Activated gamma-delta T cell (primary cell): Measurements from ENCODE around the gene ZSCAN18.

Experiments used
- DNase-seq: peaks from one replicate; lab custom pipeline; 2025; lab: John Stamatoyannopoulos, UW

ZSCAN18 gene

DNA sequence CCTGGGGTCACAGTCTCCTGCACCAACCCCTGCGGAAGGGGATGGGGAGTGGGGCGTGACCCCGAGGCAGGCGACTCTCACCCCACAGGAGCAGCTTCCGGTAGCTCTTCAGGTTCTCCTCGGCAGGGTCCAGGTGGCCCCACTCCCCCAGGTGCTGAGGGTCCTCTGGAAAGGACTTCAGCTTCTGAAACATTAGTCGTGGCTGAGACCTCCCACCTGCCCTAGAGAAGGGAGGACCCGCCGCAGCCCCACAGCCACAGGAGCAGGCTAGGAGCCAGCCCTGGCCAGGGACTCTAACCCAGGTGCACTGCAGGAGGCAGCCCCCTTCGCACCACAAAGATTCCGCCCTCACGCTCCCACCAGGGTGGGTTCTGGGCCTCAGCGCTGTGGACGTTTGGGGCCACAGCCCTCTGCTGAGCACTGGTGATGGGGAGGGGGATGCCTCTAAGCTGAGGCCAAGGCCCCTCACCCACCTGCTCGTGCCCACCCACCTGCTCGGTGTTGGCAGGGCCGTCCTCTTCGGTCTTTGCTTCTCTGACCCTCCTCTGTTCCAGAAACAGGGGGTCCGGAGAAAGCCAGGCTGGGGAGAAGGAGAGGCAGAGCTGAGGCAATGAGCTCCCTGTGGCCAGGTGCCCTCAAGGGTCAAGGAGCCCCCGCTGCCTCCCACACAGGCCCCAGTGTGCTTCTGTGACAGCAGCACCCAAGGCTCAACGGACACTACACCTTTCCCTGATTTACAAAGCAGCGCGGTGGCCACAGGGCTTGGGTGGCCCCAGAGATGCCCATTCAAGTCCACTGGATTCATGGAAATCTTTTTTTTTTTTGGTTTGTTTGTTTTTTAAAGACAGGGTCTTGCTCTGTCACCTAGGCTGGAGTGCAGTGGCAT, 11.0 kb downstream of the ZSCAN18 start:
- DNase-seq: no peak

DNA sequence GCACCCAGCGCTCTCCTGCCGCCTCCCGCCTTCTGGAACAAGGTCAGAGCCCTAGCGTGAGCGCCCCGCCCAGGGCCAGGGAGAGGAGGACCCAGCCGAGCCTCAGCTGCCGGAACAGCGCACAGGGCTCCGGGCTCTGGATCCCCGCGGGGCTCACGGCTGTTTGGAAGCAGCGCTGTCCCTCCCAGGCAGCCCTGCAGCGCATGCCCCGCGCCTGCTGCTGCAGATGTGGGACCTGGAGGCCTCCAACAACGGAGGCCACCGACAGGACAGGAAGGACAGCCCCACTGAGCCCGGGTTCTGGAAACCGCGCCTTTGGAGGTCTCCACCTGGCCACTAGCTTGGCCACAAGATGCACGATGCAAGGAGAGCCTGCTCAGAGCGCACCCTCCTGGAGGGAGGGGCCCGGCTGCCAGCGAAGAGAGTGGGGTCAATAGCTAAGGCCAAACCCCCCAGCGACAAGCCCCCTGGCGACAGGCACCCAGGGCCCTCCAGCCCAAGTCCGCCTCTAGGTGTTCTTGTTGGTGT, 12.6 kb downstream of the ZSCAN18 start:
- DNase-seq: no peak

DNA sequence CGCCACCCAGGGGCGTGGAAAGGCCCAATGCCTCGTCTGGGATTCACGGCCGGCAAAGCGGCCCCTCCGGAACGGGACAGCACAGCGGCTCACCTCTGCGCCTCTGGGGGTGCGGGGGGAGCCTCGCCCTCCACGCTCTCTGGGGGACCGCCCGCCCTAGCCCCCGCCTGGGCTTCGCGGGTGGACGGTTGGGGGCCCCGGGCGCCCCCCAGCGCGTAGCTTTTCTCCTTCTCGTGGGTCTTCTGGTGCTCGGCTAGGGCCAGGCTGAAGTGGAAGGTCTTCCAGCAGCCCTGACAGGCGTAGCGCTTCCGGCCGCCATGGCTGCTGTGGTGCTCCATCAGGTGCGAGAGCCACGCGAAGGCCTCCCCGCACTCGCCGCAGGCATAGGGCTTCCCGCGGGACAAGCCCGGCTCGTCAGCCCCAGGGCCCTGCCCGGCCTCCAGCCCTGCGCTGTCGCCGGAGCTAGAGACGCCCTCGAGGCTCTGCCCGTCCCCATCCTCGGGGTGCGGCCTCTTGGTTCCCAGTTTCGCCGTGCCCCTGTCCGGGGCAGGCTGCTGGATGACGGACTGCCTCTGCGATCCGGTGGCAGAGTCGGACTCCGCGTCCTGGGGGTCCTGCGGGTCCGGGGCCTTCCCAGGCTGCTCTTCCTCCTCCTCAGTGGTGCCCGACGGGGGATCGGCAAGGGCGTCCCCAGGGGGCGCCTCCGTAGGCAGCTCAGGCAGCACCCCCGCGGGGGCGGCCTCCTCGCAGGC, 13.3 kb downstream of the ZSCAN18 start:
- no peak for DNase-seq

DNA sequence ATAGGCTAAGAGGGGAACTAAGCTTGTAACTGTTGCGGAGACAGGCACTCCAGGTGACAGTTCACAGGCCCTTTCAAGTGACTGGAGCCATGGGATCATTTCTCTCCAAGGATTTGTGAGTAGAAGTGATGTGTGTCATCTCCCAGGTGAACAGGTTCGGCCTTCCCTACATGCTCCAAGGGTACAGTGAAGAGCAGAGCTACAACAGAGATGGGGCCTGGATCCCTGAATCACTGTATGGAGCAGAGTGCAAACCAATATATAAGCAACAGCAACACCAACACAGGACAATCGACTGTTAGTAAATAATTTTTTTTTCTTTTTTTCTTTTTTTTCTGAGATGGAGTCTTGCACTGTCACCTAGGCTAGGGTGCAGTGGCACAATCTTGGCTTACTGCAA, 15.0 kb downstream of the ZSCAN18 start:
- no peak for DNase-seq

DNA sequence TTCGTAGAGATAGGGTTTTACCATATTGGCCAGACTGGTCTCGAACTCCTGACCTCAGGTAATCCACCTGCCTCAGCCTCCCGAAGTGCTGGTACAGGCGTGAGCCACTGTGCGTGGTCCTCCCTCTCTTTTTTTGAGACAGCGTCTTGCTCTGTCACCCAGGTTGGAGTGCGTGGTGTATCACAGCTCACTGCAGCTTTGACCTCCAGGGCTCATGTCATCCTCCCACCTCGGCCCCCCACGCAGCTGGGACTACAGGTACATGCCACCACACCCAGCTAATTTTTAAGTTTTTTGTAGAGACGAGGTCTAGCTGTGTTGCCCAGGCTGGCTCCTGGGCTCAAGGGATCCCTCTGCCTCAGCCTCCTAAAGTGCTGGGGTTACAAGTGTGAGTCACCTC, 18.2 kb downstream of the ZSCAN18 start:
- no peak for DNase-seq

- no peak for DNase-seq
Observed at GRCh38 chr19:58067240-58067912, 30.7 kb downstream of the ZSCAN18 start.

- DNase-seq: no peak
Observed at GRCh38 chr19:58063712-58064111, 34.3 kb downstream of the ZSCAN18 start.

- no peak for DNase-seq
Observed at GRCh38 chr19:58060231-58060630, 37.8 kb downstream of the ZSCAN18 start.

- DNase-seq: no peak
Observed at GRCh38 chr19:58059671-58060078, 38.4 kb downstream of the ZSCAN18 start.

GRCh38 chr19:58059003-58059670, 38.9 kb downstream of the ZSCAN18 start, which contains the start of gene ZNF135:
Gene ZNF135 (plus strand): TSS chr19:58059282. CDS start chr19:58060003, 721 bp downstream.
- DNase-seq: no peak

- DNase-seq: no peak
Observed at GRCh38 chr19:58058467-58058866, 39.6 kb downstream of the ZSCAN18 start.

DNA sequence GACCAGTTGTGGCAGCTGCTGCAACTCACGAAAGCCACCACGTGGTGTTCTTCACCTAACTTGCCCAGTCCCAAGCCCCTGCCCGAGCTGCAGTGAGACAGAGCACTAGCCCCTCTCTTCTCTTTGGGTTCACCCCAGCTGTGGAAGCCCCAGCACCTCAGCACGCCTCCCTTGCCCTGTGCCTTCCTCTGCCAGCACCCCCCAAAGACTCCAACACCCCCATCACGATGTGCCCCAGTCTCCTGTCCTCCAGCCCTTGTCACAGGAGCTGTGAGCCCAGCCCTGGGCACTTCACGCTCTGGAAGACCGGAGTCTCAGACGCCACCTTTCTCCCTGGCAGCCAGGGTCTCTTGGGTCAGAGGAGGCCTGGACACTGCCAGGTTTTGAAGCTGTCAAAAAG, 41.2 kb downstream of the ZSCAN18 start:
- no peak for DNase-seq

GRCh38 chr19:58056261-58056660, 41.8 kb downstream of the ZSCAN18 start:
- DNase-seq: no peak

DNA sequence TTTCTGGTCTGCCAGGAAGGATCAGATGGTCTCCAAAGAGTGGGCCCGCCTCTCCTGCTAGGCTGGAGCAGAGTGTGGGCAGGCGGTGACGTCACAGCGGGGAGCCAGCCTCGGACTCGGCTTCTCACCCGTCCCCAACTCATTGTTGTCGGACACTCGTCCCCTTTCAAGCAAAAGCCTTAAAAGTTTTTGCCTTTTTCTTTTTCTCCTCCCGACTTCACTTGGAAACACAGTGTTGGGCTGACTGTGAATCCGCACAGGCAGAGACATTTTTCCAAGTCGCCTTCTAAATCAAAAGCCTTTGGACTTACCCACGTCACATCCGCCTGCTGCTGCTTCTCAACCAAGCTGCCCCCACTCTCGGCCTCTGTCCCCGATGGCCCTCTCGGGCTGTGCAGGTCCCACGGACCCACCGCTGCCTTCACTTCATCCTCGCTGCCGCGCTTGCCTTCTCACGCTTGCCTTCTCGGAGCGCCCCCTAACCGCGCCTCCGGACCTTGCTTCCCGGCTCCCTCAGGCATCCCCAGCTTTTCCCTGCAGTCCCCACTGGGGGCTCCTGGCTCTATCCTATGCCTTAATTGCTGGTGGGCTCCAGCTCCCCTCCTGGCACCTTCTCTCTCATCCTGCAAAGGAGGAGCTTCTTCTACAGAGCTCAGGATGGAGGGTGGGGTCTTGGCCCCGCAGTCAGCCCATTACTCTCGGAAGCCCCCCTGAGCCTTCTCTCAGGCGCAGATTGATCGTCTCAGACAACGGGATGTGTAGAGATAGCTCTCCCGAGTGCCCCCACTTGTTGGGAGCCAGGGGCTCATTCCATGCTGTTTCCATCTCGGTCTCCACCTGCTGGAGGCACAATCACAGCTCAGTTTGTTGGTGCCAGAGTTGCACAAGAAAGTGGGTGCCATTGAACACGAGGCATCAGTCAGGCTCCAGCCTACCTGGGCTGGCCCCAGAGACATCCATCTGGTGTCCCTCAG, 42.8 kb downstream of the ZSCAN18 start:
- no peak for DNase-seq

DNA sequence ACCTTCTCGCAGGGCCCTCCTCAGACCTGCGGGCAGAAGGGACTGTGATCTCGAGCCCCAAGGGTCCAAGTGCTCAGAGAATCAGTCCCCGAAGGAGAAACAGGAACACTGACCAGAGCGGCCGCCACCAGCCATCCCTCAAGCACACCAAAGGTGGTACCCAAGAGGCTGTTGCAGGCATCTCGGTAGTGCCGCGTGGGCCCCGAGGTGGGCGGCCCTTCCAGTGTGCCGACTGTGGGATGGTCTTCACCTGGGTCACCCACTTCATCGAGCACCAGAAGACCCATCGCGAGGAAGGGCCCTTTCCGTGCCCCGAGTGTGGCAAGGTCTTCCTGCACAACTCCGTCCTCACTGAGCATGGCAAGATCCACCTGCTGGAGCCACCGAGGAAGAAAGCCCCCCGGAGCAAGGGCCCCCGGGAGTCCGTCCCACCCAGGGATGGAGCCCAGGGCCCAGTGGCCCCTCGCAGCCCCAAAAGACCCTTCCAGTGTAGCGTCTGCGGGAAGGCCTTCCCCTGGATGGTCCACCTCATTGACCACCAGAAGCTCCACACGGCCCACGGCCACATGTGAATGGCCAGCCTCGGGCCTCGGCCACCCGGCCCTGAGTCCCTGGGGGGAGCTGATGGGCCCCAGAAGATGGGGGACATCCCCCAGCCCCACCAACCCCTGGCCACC, 44.4 kb downstream of the ZSCAN18 start:
- DNase-seq: no peak

GRCh38 chr19:58052256-58052655, 45.8 kb downstream of the ZSCAN18 start:
- no peak for DNase-seq

DNA sequence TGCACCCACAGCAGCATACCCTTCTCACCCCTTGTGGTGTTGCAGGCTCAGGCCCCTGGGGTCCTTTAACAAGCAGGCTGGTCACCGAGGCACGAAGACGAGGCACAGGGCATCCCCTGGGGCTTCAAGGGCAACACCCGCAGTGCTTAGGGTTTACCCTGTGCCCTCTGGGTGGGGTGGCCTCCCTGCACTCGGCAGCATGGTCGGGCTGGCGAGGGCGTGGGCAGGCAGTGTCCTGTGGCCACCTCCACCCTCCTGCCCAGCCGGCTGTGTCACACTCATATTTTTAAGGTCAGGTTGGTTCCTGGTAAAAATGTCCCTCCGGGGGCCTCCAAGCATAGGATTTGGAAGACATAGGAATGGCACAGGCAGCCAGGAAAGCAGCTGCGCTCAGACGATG, 50.4 kb downstream of the ZSCAN18 start:
- DNase-seq: no peak

DNA sequence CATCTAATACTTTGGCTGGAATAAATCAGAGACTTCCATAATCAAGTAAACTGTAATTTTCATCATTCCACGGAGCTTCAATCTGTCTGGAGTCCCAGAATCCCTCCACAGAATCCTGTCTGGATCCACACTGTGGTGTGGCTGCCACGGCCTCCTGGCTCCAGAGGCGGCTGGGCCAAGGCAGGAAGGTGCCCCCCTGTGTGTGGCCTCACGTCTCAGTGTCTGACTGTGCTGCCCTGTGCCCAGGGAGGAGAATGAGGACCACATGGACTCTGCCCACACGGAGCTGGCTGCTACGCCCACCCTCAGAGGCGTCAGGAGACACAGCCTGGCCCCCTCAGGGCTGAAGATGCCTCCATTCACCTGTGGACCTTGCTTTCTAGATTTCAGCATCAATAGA, 51.2 kb downstream of the ZSCAN18 start:
- DNase-seq: no peak

DNA sequence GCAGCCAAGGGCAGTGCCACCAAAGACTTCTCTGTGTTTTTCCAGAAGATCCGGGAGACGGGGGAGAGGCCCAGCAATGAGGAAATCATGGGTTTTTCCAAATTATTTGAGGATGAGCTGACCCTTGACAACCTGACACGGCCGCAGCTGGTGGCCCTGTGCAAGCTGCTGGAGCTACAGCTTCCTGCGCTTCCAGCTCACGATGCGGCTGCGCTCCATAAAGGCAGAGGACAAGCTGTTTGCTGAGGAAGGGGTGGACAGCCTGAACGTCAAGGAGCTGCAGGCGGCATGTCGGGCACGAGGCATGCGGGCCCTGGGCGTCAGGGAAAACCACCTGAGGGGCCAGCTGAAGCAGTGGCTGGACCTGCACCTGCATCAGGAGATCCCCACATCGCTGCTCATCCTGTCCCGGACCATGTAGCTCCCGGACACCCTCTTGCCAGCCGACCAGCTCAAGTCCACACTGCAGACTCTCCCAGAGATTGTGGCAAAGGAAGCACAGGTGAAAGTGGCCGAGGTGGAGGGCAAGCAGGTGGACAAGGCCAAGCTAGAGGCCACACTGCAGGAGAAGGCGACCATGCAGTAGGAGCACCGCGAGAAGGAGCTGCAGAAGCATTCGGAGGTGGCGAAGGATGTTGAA, 52.5 kb downstream of the ZSCAN18 start:
- no peak for DNase-seq
